ENCODE data around the gene CNDP2.

Gene CNDP2

DNA sequence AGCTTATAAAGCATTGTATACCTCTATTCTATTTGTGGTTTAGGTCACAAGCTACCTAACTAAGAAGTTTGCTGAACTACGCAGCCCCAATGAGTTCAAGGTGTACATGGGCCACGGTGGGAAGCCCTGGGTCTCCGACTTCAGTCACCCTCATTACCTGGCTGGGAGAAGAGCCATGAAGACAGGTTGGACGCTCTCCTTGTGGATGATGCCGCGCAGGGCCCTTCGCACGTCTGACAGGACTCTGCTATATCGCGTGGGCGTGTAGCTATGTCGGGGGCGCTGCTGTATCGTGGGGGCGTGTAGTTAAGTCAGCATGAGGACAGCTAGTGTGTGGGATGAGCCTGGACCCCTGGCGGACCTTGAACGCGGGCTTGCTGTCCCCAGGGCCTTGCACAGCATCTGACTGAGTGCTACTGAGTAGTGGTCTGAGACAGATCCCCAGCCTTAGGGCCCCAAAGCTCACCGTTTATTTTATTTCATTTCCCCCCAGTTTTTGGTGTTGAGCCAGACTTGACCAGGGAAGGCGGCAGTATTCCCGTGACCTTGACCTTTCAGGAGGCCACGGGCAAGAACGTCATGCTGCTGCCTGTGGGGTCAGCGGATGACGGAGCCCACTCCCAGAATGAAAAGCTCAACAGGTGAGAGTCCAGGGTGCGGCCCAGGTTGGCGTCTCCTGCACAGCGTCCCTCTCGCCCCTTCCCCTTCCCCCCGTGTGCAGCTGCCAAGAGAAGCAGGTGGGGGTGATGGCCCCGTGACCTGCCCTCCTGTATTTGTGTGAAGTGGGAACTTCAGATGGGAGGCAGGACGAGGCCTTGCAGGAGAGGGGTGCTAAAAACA is 22.5 kb downstream of the CNDP2 start:
- Histone ChIP-seq H2AFZ (no peak overlapping the region), H3K9ac (no peak overlapping the region), H3K4me2 (ENCODE audit: low read length) (no peak overlapping the region), H3K4me1 (no peaks in the 10 kb centered on the region), H3K36me3 (ENCODE audit: control insufficient read depth, insufficient read depth, low read length) (no peaks in the 10 kb centered on the region), H3K79me2 (no peaks in the 10 kb centered on the region), H3K9me3 (ENCODE audit: control insufficient read depth, low read length) (no peaks in the 10 kb centered on the region), H3K27me3 (ENCODE audit: control insufficient read depth, insufficient read depth, low read length) (no peaks in the 10 kb centered on the region), H3K4me3 (ENCODE audit: low read depth, low read length) (no peak overlapping the region), H3K27ac (no peak overlapping the region)
- TF ChIP-seq CTCF (IDR thresholded peaks at IDR 0.05): no peak

DNA sequence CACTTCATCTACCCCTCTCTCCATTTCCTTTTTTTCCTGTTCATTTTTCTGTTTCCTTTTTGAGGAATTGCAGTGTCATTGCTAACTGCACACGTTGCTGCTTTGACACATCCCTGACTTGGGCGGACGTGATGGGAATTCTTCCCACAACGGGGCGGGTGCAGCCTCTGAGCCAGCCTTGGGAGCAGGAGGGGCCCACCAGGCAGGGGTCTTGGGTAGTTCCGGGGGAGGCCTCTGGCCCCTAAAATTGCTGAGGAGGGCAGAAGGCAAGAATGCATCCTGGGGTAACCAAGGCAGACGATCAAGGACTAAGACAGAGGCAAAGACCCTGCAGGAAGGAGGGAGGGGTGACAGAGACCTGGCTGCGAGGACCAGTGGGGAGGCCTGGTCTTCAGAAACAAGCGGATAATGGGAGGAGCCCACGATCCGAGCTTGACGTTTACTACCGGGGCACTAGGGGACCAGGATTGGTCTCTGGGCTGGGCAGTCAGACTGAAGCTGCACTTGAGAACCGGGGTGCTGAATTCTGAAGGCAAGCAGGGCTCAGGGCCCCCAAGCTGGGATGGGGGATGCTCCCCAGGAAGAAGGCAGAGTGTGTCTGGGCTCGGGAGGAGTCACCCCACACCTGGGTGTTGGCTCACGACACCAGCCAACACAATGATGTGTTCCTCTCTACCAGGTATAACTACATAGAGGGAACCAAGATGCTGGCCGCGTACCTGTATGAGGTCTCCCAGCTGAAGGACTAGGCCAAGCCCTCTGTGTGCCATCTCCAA is 23.3 kb downstream of the CNDP2 start:
- Histone ChIP-seq H3K27me3 (ENCODE audit: control insufficient read depth, insufficient read depth, low read length) (no peaks in the 10 kb centered on the region), H3K79me2 (no peaks in the 10 kb centered on the region), H3K4me1 (no peaks in the 10 kb centered on the region), H3K4me2 (ENCODE audit: low read length) (no peak overlapping the region), H3K36me3 (ENCODE audit: control insufficient read depth, insufficient read depth, low read length) (no peaks in the 10 kb centered on the region), H3K9me3 (ENCODE audit: control insufficient read depth, low read length) (no peaks in the 10 kb centered on the region), H2AFZ (no peak overlapping the region), H3K9ac (no peak overlapping the region), H3K4me3 (ENCODE audit: low read depth, low read length) (no peak overlapping the region), H3K27ac (no peak overlapping the region)
- TF ChIP-seq CTCF (IDR thresholded peaks at IDR 0.05): no peak

DNA sequence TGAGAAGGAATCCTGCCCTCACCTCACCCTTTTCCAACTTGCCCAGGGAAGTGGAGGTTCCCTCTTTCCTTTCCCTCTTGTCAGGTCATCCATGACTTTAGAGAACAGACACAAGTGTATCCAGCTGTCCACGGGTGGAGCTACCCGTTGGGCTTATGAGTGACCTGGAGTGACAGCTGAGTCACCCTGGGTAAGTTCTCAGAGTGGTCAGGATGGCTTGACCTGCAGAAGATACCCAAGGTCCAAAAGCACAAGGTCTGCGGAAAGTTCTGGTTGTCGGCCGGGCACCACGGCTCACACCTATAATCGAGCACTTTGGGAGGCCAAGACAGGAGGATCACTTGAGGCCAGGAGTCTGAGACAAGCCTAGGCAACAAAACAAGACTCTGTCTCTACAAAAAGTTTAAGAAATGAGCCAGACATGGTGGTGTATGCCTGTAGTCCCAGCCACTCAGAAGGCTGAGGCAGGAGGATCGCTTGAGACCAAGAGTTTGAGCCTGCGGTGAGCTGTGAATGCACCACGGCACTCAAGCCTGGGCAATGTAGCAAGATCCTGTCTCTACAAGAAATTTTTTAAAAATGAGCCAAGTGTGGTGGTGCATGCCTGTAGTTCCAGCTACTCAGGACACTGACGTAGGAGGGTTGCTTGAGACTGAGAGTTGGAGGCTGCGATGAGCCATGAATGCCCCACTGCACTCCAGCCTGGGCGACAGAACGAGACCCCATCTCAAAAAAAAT is 24.1 kb downstream of the CNDP2 start:
- Histone ChIP-seq H3K27me3 (ENCODE audit: control insufficient read depth, insufficient read depth, low read length) (no peaks in the 10 kb centered on the region), H3K4me1 (no peaks in the 10 kb centered on the region), H3K4me2 (ENCODE audit: low read length) (no peak overlapping the region), H2AFZ (no peak overlapping the region), H3K9me3 (ENCODE audit: control insufficient read depth, low read length) (no peaks in the 10 kb centered on the region), H3K4me3 (ENCODE audit: low read depth, low read length) (no peak overlapping the region), H3K79me2 (no peaks in the 10 kb centered on the region), H3K27ac (no peak overlapping the region), H3K9ac (no peak overlapping the region), H3K36me3 (ENCODE audit: control insufficient read depth, insufficient read depth, low read length) (no peaks in the 10 kb centered on the region)
- TF ChIP-seq CTCF (IDR thresholded peaks at IDR 0.05): no peak

- no peak for TF ChIP-seq CTCF (IDR thresholded peaks at IDR 0.05)
- no peak overlapping the region for H3K4me2 ChIP-seq (ENCODE audit: low read length)
- no peak overlapping the region for H3K9ac ChIP-seq
- no peak overlapping the region for H2AFZ ChIP-seq
- H3K27me3 ChIP-seq (ENCODE audit: control insufficient read depth, insufficient read depth, low read length): no peaks in the 10 kb centered on the region
- no peak overlapping the region for H3K4me3 ChIP-seq (ENCODE audit: low read depth, low read length)
- no peaks in the 10 kb centered on the region for H3K36me3 ChIP-seq (ENCODE audit: control insufficient read depth, insufficient read depth, low read length)
- no peaks in the 10 kb centered on the region for H3K9me3 ChIP-seq (ENCODE audit: control insufficient read depth, low read length)
- H3K79me2 ChIP-seq: no peaks in the 10 kb centered on the region
- no peak overlapping the region for H3K27ac ChIP-seq
- no peaks in the 10 kb centered on the region for H3K4me1 ChIP-seq
Observed at GRCh38 chr18:74521068-74521725, 25.0 kb downstream of the CNDP2 start.

All from parathyroid adenoma (tissue), 2 donors.